SH-SY5Y (cell line): ENCODE measurements around the gene TGFBR3.

Source experiments
- GATA2 ChIP-seq: IDR thresholded peaks from 2 replicates; pipeline ENCODE4 v1.6.1; 2011; ENCODE audit warnings: mild to moderate bottlenecking, low read depth, low read length
- GATA3 ChIP-seq: IDR thresholded peaks from 2 replicates; pipeline ENCODE4 v1.6.1; 2011; ENCODE audit warnings: low read depth, mild to moderate bottlenecking, low read length, moderate library complexity

- TF ChIP-seq GATA3 (no peak), GATA2 (no peak)
Observed at GRCh38 chr1:91761295-91761721, 124.6 kb downstream of the TGFBR3 start.
